Esophagus mucosa (tissue), 1 donor: ENCODE measurements around the gene MAD1L1. TPM values are rescaled to one million over a fixed set of nuclear protein-coding genes. Genes with fewer than 3 reads are reported as not detected.
"Not testable (repeated sequence)": the region's sequence is repeated elsewhere in the genome, so short reads cannot be mapped to it uniquely, and the experiment has no call there.

Source experiments
- ATAC-seq: fragments of 200-7000 bp; cut with Tn5 transposase; one replicate; pipeline ENCODE4 v1.9.1; 2020
- total RNA-seq: library from RNA; stranded (reverse); gene quantifications from one replicate; pipeline ENCODE4 v1.2.4, GENCODE V29; 2023
- donor health status: DM: yes; HTN: yes; CAD: no.

MAD1L1 gene
- total RNA-seq, 1 donor from 2014 or later, result 23.7 TPM

GRCh38 chr7:1998146-1998545 lies 234.6 kb downstream of the MAD1L1 start:
- ATAC-seq, result no peak

GRCh38 chr7:1997537-1998076 lies 235.1 kb downstream of the MAD1L1 start:
- no peak for ATAC-seq

DNA sequence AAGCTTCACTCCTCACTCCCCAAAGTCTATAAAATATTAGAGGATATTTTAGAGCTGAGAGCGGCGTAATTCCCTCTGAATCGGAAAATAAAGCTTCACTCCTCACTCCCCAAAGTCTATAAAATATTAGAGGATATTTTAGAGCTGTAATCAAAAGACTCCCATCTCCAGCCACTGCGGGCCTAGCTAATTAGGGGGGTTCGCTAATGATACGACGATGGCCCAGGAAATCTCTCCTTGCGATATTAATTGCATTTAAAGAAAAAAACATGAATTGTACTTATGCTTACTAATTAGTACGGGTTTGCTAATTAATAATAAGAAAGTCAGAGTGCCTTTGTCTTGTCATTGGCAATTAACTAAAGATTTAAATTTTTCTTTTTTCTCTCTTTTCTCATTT lies 235.9 kb downstream of the MAD1L1 start:
- ATAC-seq, result no peak

DNA sequence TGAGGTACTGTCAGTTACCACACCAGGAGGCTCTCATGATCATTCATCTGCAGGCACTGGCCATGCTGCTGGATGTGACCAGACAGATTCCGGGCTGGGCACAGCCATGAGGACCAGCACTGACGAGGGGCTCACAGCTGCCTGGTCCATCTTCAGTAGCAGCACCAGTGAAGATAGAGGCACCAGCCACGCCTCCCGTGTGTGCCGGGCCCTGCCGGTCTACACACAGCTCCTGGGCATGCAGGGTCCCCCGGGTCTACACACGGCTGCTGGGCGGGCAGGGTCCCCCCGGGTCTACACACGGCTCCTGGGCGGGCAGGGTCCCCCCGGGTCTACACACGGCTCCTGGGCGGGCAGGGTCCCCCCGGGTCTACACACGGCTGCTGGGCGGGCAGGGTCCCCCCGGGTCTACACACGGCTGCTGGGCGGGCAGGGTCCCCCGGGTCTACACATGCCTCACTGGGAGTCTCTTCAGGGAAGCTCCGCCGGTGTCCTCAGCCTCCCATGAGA lies 236.8 kb downstream of the MAD1L1 start:
- ATAC-seq, result not testable (repeated sequence)

DNA sequence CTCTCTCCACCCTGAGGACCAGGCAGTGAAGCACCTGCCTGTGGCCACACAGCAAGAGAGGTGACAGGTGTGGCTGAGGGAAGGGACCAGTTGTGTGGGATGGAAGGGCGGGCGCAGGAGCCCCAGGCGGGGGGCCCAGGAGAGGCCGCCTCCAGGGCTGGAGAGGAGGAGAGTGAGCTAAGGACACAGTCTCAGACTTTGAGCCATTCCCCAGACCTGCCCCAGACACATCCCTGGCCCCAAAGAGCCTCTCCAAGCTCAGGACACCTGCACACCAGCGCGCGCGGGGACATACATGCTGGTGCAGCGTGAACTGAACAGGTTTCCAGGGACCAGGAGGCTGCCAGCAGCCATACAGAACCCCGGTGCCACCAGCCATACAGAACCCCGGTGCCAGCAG lies 237.3 kb downstream of the MAD1L1 start:
- no peak for ATAC-seq

DNA sequence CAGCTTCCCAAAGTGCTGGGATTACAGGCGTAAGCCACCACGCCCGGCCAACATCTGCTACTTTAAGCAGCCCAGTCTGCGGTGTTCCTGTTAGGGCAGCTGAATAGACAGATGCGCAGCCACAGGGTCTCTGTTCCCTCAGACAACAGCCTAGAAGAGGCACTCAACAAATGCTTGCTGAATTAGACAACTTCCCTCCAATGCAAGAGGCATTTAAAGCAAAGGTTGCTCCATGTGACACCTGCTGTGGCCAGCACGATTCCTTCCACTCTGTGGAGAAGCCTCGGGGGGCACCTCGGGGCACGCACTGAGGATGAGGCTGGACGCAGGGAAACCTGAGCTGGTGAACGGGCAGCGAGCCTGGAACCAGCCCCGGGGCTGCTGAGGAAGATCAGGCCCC lies 237.8 kb downstream of the MAD1L1 start:
- ATAC-seq, result no peak

DNA sequence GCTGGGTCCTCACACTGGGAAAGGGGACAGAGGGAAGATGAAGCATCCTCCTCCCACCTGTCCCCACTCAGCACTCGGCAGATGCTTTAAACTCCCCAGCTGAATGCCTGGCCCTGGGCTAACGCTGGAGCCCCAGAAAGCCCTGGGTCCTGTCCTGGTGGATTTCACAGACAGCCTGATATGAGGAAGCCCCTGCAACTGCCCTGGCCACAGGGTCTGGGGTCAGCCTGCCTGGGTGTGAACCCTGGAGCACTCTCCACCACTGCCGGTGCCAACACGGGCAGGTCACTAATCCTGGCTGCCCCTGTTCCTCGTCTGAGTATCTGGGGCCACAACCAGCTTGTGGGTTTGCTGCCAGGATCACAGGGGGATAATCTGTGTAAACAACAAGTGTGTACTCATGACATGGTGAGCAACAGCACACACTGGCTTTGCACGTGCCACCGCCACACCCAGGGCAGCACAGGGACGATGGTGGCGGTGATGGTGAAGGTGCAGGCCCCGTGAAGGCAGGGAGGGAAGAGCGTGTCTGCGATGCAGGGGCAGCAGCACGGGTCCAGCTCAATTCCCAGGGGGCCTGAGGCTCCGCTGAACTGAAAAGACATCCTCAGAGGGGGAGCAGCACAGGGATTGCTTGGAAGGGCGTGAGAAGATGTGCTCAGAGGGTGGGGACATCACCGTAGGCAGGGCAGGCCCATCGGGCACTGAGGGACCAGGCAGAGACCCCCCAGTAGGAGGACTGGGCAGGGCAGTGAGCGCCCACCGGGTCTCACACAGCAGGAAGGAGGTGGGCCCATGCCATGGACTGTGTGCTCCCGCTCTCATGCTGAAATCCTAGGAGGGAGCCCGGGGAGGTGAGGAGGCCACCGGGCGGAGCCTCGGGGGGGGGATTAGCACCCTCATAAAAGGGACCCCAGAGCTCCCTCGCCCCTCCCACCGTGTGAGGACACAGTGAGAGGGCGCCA lies 238.7 kb downstream of the MAD1L1 start:
- no peak for ATAC-seq

DNA sequence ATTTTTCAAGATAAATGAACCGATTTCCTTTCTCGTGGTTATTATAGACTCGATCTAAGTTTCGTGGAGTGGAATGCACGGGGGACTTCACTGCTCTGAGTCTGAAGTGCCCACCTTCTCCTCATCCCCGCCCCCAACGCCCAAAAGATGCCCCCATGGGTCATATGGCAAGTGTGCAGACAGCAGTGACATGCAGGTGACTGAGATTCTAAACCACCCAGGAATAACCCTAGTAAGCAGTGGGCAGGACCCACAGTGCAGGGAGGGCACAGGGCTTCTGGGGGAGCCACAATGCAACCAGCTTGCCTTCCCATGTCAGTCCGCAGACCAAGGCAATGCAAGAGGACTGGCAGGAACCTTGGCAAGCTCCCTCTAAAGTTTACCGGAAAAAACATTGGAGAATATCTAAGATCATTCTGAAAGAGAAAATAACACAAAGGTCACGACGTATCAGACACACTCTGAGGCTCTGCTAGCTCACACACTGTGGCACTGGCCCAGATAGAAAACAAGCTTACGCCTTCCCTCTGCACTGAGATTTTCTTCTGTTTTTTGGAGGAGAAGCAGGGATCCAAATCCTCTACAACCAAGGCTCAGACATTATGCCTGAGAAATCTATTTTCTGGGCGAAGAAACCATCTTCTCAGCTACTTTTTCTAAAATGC lies 239.6 kb downstream of the MAD1L1 start:
- no peak for ATAC-seq

- ATAC-seq, result no peak
These were observed 240.2 kb downstream of the MAD1L1 start for GRCh38 chr7:1992554-1992953.

DNA sequence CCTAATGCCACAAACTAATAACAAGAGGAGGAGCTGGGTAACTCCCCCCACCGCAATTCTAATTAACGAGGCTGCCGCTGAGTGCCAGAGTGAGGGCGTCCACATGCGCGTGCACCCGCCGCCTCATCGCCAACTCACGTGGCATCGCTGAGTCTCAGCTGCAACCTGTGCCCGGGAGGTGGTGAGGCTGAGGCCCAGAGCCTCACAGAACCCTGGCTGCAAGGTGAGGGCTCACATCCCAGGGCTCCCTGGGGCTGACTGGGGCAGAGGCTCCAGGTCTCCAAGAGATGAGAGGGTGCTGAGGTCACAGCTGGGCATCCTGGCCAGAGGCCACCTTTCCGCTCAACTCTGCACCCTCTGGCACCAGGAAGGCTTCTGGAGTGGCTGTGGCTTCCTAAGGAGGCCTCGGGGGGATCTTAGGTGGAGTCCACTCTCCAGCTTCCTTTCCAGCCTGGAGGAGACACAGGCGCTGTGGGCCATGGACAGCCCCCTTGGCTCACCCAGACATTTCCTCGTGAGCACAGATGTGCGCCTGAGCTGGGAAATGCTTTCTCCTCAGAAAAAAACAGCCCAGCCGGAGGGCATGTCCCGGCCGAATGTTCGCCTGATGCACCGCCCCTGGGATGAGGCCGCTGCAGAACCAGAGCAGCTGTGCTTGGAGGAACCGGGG lies 242.6 kb downstream of the MAD1L1 start:
- ATAC-seq, result no peak

DNA sequence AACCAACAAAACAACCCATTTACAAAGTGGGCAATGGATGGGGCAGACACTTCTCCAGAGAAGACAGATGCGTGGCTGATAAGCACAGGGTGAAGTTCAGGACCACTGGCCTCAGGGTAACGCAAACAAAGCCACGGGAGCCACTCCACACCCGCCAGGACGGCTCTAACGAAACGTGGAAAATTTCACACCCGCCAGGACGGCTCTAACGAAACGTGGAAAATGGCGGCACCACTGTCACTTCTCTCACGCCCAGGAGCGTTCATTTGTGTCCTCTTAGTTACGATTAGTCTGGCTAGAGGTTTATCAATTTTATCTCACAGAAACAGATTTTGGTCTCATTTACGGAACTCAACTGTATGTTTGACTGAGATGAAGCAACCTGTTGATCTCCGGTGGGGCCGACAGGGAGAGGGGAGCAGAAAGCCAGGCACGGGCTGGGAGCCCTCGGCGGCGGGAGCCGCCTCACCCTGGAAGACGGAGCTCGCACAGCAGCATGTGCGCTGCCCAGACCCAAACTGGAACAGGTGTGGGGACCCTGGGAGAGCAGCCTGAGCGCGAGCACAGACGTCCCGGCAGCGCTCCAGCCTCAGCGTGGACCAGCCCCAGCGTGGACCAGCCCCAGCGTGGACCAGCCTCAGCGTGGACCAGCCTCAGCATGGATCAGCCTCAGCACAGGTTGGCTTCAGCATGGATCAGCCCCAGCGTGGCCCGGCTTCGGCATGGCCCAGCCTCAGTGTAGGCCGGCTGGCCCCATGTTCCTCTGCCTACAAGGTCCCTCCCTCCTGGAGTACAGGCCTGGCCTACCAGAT lies 243.5 kb downstream of the MAD1L1 start:
- no peak for ATAC-seq

DNA sequence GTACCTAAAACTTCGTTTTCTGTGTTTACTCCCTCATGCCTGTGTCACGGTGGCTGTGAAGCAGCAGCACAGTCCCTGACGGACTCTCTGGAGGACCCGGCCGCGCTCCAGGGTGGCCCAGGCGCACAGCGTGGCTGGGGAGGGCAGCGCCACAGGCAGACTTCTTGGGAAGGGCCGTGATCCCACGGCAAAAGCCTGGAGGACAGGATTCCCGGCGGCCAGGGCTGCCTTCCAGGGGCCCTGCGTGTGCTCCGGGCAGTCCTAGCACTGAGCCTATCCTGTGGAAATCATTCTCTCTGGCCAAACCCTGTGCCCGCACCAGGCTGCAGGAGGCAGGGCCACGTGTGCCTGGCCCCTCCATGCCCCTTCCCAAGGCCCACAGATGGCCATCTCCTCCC lies 244.2 kb downstream of the MAD1L1 start:
- ATAC-seq, result no peak

DNA sequence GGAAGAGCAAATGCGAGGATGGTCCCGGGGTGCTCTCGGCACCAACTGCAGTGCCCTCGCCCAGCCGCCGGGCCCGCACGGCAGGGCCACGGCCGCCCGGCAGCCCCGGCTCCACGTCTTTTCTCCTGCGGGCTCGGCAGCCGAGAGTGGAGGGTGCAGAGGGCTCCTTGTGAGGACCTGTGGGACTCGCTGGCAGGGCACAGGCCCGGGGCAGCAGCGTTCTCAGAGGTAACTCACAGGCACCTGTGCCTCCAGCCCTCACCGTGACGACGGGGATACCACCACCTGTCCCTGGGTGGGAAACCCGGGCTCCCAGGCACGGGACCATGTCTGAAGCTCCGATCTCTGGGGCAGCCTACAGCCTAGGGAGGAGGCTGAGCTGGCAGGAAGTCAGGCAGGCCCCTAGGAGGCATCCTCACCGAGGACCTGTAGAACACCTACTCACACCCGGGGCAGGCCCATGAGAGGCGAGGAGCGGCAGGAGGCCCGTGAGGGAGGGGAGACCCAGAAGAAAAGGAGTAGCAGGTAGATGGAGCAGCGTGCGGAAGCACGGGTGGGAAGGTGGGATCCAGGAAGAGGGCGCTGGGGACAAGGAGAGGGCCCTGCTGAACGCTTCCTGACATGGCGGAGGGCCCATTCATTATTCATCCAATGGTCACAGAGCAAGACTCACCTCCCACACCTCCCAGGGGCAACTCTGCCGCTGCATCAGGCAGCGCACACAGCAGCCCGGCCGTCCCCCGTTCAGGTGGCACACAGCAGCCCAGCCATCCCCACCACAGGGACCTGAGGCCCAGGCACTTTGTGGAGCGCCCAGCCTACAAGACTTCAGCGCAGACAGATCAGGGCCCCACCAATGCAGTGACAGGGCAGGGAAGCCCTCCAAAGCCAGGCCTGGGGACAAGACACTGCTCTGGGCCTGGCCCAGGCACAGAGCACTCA lies 244.9 kb downstream of the MAD1L1 start:
- ATAC-seq, result no peak

GRCh38 chr7:1987084-1987535 lies 245.6 kb downstream of the MAD1L1 start:
- no peak for ATAC-seq

GRCh38 chr7:1986366-1987083 lies 246.2 kb downstream of the MAD1L1 start:
- ATAC-seq, result peak; percentile 16

DNA sequence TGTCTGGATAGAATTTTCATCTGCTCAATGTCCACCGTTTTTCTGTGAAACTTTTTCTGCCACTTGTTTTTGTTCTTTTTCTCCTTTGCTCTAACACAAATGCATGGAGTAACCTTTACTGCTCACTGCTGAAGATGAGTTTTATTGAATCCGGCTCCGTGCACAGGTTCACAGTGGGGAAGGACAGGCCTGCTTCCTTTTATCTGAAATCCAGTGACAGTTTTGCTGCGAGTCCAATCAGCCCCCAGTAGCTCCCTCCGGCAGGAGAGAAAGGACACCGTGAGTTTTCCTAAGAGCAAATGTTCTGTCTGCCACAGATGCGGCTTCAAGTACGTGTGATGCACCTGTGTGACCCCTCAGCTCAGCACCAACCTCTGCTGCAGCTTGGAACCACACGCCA lies 246.8 kb downstream of the MAD1L1 start:
- ATAC-seq, result no peak

- no peak for ATAC-seq
These were observed 247.7 kb downstream of the MAD1L1 start for GRCh38 chr7:1985042-1985441.

DNA sequence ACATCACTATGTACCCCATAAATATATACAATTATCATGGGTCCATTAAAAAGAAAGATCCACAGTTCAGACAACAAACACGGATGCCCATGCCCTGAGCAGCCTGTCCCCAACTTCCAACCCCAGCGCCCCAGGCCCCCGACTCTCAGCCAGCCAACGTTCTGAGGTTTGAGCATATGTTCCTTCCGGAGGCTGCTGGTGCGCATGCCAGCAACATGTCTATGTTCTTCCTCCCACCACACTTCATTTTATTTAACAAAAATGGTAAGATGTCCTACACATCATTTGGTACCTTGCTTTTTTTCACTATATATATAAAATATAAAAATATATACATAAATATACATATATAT lies 250.9 kb downstream of the MAD1L1 start:
- no peak for ATAC-seq

- ATAC-seq, result no peak
These were observed 251.4 kb downstream of the MAD1L1 start for GRCh38 chr7:1981201-1981877.
